Occipital lobe (tissue), 2 donors: ENCODE data around the gene IFT122. TPM values are rescaled to one million over a fixed set of nuclear protein-coding genes. Genes with fewer than 3 reads are reported as not detected.
"Not testable (repeated sequence)": the region's sequence is repeated elsewhere in the genome, so short reads cannot be mapped to it uniquely, and the experiment has no call there.

ENCODE experiments used
- DNase-seq: peaks from one replicate; lab custom pipeline; 2025; lab: John Stamatoyannopoulos, UW
- total RNA-seq: library from RNA; depleted of rRNA; stranded (reverse); fragments of >200 nt; gene quantifications from one replicate; pipeline ENCODE4 v1.2.3, GENCODE V29; 2014

The IFT122 gene, protein sequence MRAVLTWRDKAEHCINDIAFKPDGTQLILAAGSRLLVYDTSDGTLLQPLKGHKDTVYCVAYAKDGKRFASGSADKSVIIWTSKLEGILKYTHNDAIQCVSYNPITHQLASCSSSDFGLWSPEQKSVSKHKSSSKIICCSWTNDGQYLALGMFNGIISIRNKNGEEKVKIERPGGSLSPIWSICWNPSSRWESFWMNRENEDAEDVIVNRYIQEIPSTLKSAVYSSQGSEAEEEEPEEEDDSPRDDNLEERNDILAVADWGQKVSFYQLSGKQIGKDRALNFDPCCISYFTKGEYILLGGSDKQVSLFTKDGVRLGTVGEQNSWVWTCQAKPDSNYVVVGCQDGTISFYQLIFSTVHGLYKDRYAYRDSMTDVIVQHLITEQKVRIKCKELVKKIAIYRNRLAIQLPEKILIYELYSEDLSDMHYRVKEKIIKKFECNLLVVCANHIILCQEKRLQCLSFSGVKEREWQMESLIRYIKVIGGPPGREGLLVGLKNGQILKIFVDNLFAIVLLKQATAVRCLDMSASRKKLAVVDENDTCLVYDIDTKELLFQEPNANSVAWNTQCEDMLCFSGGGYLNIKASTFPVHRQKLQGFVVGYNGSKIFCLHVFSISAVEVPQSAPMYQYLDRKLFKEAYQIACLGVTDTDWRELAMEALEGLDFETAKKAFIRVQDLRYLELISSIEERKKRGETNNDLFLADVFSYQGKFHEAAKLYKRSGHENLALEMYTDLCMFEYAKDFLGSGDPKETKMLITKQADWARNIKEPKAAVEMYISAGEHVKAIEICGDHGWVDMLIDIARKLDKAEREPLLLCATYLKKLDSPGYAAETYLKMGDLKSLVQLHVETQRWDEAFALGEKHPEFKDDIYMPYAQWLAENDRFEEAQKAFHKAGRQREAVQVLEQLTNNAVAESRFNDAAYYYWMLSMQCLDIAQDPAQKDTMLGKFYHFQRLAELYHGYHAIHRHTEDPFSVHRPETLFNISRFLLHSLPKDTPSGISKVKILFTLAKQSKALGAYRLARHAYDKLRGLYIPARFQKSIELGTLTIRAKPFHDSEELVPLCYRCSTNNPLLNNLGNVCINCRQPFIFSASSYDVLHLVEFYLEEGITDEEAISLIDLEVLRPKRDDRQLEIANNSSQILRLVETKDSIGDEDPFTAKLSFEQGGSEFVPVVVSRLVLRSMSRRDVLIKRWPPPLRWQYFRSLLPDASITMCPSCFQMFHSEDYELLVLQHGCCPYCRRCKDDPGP
- 23.7 TPM for total RNA-seq

DNA sequence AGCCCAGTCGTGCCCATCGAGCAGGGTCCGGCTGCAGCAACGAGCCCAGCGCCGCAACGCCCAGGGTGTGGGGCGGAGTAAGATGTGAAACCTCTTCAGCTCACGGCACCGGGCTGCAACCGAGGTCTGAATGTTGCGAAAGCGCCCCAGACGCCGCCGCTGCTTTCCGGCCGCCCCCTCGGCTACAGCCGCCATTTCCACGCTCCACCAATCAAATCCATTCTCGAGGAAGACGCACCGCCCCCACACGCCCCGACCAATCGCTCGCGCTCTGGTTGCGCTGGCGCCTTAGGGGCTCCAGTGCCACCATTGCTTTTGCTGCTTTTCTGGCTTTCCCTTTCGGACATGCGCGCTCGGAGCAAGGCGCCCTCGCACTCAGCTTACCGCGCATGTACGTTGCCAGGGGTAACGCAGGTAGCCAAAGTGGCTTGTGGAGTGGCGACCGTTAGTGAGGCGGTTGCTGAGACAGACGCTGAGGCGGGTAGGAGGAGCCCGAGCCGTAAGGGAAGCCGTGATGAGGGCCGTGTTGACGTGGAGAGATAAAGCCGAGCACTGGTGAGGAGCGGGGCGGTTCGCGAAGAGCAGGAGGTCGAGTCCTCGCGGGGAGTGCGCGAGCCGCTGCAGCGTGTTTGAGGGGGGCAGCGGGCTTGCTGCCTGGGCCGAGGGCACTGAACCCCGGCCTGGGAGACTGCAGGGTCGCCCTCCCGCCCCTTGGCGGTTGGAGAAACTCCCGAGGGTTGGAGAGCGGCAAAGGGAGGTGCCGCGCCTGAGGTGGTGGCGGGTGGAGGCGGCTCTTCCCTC lies at the start of gene IFT122, which contains the start of gene MBD4:
Gene IFT122 (plus strand): TSS at position 408 of the 801 bp plus-strand sequence. CDS start 107 bp downstream, at position 515.
Gene MBD4 (minus strand): TSS at position 132 of the 801 bp plus-strand sequence. CDS start 115 bp downstream, at position 17.
- DNase-seq = peak; percentile 98

DNA sequence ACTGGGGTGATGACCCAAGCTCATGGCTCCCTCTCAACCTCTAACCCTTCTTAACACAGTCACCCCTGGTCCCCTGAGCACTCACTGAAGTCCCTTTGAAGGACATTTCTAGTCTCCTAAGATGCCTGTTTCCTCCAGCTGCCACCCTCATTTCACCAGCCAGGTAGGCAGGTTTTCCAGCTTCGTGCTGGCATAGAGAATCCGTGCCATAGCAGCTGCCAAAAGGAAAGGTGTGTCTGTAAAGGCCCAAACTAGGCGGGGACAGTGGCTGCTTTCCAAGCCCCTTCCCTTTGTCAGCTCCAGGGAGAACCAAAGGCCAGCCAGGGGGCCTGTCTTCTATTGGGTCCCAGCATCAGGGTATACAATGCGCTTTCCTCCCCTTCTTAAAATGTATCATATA lies 48.4 kb upstream of the IFT122 start:
- DNase-seq = not testable (repeated sequence)

DNA sequence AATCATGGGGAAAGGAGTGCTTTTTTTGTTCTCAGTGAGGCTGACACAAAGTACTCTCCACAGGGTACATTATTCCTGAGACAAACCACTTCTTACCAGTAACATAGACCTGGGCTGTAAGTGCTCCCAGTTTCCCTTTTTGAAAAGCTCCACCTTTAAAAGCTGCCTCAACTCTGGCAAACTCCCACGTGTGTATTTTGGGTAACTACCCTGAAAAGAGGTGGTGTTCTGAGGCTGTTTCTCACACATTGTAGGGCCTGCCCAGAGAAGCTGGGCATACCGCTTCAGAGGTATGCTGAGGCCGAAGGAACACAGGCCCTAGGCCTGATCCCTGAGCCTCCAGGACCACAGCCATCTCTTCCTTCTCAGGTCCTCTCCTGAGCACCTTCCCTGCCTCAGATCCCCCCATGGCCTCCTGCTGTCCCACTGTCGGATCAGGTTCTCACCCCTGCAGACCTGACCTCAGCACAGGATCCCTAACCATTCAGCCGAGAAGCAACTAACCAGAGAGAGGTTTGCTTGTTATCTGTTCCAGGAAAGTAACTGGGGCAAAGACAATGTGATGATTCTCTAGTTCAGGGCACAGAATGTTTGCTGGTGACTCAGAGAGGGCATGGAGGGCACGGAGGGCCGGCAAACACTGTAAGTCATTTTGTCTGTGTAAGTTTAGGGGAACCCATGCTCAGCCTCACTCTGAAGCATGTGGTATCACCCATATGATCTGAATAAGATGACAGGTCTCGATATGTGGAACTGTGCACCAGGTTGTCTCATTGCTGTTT lies 47.7 kb upstream of the IFT122 start:
- DNase-seq = not testable (repeated sequence)

- no peak for DNase-seq
These were observed 46.8 kb upstream of the IFT122 start for GRCh38 chr3:129393271-129393670.

DNA sequence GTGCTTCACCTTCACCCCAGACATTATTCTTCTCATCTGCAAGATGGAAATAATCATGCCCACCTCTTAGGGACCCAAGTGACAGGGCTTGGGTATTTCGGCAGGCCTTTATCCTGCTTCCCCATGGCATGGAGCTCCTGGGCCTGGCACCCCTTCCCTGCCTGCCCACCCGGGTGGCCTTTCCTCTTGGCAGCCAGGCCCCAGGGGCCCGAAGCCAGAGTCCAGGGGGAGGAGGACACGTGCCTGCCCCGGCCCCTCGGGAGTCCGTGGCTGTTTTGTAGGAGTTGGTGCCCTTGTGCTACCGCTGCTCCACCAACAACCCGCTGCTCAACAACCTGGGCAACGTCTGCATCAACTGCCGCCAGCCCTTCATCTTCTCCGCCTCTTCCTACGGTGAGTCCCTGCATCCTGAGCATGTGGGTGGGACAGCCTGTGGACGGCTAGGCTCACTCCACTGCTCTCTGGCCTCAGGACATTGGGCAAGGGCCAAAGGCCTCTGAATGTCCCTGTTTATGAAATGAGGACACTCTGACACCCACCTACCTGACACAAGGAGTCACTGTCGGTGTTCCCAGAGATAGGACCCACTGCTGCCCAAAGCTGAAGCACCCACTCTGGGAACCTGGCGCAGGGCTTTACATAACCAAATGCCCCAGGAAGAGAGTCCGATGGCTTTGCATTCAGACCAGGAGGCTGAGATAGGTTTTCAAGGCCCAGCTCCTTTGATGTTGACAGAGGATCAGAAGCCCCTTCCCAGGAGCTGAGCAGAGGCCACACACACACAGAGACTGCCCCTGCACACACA lies 46.1 kb upstream of the IFT122 start:
- DNase-seq = not testable (repeated sequence)

- DNase-seq = no peak
These were observed 41.2 kb upstream of the IFT122 start for GRCh38 chr3:129398803-129399144.

- DNase-seq = peak; percentile 78
These were observed 40.7 kb upstream of the IFT122 start for GRCh38 chr3:129399145-129399894.

- DNase-seq = no peak
These were observed 40.1 kb upstream of the IFT122 start for GRCh38 chr3:129399895-129400357.

- DNase-seq = no peak
These were observed 37.8 kb upstream of the IFT122 start for GRCh38 chr3:129402210-129402609.

- DNase-seq = no peak
These were observed 37.4 kb upstream of the IFT122 start for GRCh38 chr3:129402616-129403015.

DNA sequence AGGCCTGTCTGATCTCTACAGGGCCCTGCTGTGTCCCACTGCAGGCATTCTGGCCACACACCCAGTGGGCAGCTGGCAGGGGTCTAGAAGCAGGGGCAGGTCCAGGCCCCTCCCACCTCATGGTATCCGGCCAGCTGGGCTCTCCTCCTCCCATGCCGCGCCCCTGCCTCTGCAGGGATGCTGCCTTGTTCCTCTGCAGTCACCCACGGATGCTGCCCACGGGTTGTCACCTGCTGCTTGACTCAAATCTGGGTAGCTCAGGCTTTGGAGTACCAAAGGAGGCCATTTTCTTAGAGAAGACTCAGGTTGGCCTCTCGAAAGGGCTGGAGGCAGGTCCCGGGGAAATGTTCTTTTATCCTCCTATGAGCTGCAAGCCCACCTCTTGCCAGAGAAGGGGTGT lies 36.6 kb upstream of the IFT122 start:
- no peak for DNase-seq

- no peak for DNase-seq
These were observed 35.9 kb upstream of the IFT122 start for GRCh38 chr3:129404130-129404529.

DNA sequence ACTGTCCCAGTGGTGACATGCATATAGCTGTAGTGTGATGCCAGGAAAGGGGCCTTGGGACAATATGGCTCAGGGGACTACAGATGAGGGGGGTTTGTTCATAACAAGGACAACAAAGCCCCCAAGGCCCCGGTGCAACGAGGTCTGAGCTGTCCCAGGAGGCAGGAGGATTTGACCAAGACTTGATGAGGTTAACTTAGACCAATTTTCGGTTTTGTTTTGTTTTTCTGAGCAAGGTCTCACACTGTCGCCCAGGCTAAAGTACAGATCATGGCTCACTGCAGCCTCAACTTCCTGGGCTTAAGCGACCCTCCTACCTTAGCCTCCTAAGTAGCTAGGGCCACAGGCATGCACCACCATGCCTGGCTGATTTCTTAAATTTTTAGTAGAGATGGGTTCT lies 35.4 kb upstream of the IFT122 start:
- no peak for DNase-seq

- no peak for DNase-seq
These were observed 30.5 kb upstream of the IFT122 start for GRCh38 chr3:129409541-129409940.

GRCh38 chr3:129410971-129411370 lies 29.1 kb upstream of the IFT122 start:
- DNase-seq = no peak

DNA sequence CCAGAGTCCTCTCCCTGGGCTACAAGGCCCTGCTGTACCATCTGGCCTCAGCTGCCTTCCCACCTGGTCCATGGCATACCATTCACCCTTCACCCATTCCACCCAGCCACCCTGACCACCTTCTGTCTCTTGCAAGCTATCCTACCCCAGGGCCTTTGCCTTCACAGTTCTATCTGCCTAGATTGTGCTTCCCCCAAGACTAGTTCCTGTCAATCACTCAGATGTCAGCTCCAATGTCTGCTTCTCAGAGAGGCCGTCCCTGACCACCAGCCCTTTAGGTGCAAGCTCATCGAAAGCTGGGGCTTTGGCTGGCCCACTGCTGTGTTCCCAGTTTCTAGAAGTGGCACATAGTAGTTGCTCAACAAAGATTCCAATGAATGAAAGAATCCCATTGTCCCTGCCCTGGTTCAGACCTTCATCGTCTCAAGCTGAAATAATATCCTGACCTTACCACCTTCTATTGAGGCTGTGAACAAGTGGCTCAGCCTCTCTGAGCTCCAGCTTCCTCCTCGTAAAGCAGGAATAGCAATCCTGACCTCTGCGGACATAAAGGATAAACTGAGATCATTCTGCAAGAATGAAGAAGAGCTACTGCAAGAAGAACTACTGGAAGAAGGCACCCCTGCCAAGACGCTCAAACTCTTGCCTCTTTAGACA lies 27.4 kb upstream of the IFT122 start:
- no peak for DNase-seq

GRCh38 chr3:129413238-129413637 lies 26.8 kb upstream of the IFT122 start:
- DNase-seq = not testable (repeated sequence)
